HG03280 (cell line): ENCODE measurements around the gene BCL2.

ENCODE experiments used
- ATAC-seq: cut with Tn5 transposase; IDR thresholded peaks from one replicate; pipeline ENCODE4 v1.9.1; 2021; ENCODE audit warnings: mild to moderate bottlenecking, moderate library complexity; ENCODE audit not compliant: unreplicated experiment

BCL2 gene

GRCh38 chr18:63312019-63312409 lies 7.6 kb downstream of the BCL2 start:
- peak; percentile 5 for ATAC-seq

- ATAC-seq: peak; percentile 56
These were observed 8.2 kb downstream of the BCL2 start for GRCh38 chr18:63311118-63312018.

- no peak for ATAC-seq
These were observed 10.1 kb downstream of the BCL2 start for GRCh38 chr18:63309422-63309821.

- no peak for ATAC-seq
These were observed 11.9 kb downstream of the BCL2 start for GRCh38 chr18:63307551-63308200.

GRCh38 chr18:63306819-63307550 lies 12.6 kb downstream of the BCL2 start:
- ATAC-seq: no peak

- no peak for ATAC-seq
These were observed 13.3 kb downstream of the BCL2 start for GRCh38 chr18:63306249-63306648.

- no peak for ATAC-seq
These were observed 16.0 kb downstream of the BCL2 start for GRCh38 chr18:63303547-63303946.

- no peak for ATAC-seq
These were observed 16.7 kb downstream of the BCL2 start for GRCh38 chr18:63302636-63303405.

- no peak for ATAC-seq
These were observed 17.3 kb downstream of the BCL2 start for GRCh38 chr18:63302220-63302619.

GRCh38 chr18:63301434-63301833 lies 18.1 kb downstream of the BCL2 start:
- ATAC-seq: no peak

GRCh38 chr18:63299837-63300745 lies 19.5 kb downstream of the BCL2 start:
- peak; percentile 48 for ATAC-seq

- ATAC-seq: no peak
These were observed 20.9 kb downstream of the BCL2 start for GRCh38 chr18:63298400-63299365.

- no peak for ATAC-seq
These were observed 21.7 kb downstream of the BCL2 start for GRCh38 chr18:63297687-63298399.

- no peak for ATAC-seq
These were observed 25.6 kb downstream of the BCL2 start for GRCh38 chr18:63293935-63294334.

- ATAC-seq: peak; percentile 46
These were observed 26.5 kb downstream of the BCL2 start for GRCh38 chr18:63292831-63293683.

- no peak for ATAC-seq
These were observed 28.3 kb downstream of the BCL2 start for GRCh38 chr18:63291278-63291677.

- no peak for ATAC-seq
These were observed 28.8 kb downstream of the BCL2 start for GRCh38 chr18:63290821-63291200.
